Stimulated activated CD4-positive, alpha-beta T cell treated with anti-CD3 and anti-CD28 coated beads, Interleukin-4, amount 100 ng/mL, for 24 hours (primary cell): ENCODE measurements around the gene DNASE1L2.
"Not testable (repeated sequence)": the region's sequence is repeated elsewhere in the genome, so short reads cannot be mapped to it uniquely, and the experiment has no call there.

Experiments used
- DNase-seq: peaks from one replicate; pipeline ENCODE4 v3.0.0-alpha.2; 2020

DNASE1L2 gene

GRCh38 chr16:2236337-2237101 lies at the start of gene DNASE1L2:
Gene DNASE1L2, plus strand, starts transcription at chr16:2236444. Its CDS starts 373 bp downstream, at chr16:2236817.
- no peak for DNase-seq

GRCh38 chr16:2186505-2186904 lies 49.7 kb upstream of the DNASE1L2 start:
- DNase-seq, result no peak

- DNase-seq, result no peak
Measured at GRCh38 chr16:2187212-2187611, 49.0 kb upstream of the DNASE1L2 start.

- no peak for DNase-seq
Measured at GRCh38 chr16:2188395-2188794, 47.8 kb upstream of the DNASE1L2 start.

- DNase-seq, result no peak
Measured at GRCh38 chr16:2189252-2189893, 46.9 kb upstream of the DNASE1L2 start.

GRCh38 chr16:2190002-2190658 lies 46.1 kb upstream of the DNASE1L2 start:
- DNase-seq, result no peak

GRCh38 chr16:2190659-2191445 lies 45.4 kb upstream of the DNASE1L2 start:
- no peak for DNase-seq

- DNase-seq, result no peak
Measured at GRCh38 chr16:2191446-2191706, 44.9 kb upstream of the DNASE1L2 start.

GRCh38 chr16:2194166-2194834 lies 41.9 kb upstream of the DNASE1L2 start:
- DNase-seq, result no peak

- peak; percentile 46 for DNase-seq
Measured at GRCh38 chr16:2194852-2195321, 41.4 kb upstream of the DNASE1L2 start.

- no peak for DNase-seq
Measured at GRCh38 chr16:2195322-2196161, 40.7 kb upstream of the DNASE1L2 start.

GRCh38 chr16:2196162-2196980 lies 39.9 kb upstream of the DNASE1L2 start, which contains the start of gene CASKIN1:
Gene CASKIN1, minus strand, starts transcription at chr16:2196605. Its CDS starts 173 bp downstream, at chr16:2196432.
- DNase-seq, result no peak

GRCh38 chr16:2196981-2197511 lies 39.2 kb upstream of the DNASE1L2 start:
- no peak for DNase-seq

- DNase-seq, result no peak
Measured at GRCh38 chr16:2197765-2198164, 38.5 kb upstream of the DNASE1L2 start.

- no peak for DNase-seq
Measured at GRCh38 chr16:2198283-2198682, 38.0 kb upstream of the DNASE1L2 start.

GRCh38 chr16:2199095-2199494 lies 37.1 kb upstream of the DNASE1L2 start:
- DNase-seq, result no peak

- DNase-seq, result no peak
Measured at GRCh38 chr16:2199621-2200139, 36.6 kb upstream of the DNASE1L2 start.

GRCh38 chr16:2200313-2200712 lies 35.9 kb upstream of the DNASE1L2 start:
- no peak for DNase-seq

- not testable (repeated sequence) for DNase-seq
Measured at GRCh38 chr16:2203119-2203688, 33.0 kb upstream of the DNASE1L2 start.
